ENCODE measurements around the gene AKR7A3. TPM values are rescaled to one million over a fixed set of nuclear protein-coding genes. Genes with fewer than 3 reads are reported as not detected.

The AKR7A3 gene
- total and polyA plus RNA-seq, 9 of the 15 experiments (the other 6 are each of a cell fraction or from before 2014, with no cell fraction given) = 0.04 to 1.5 (median 0.44) TPM; not detected in 1

- TF ChIP-seq ARID3B (CRISPR knock-in tag; IDR thresholded peaks at IDR 0.05; ENCODE audit: borderline replicate concordance) = no peak
- no peak for TF ChIP-seq SIRT6 (IDR thresholded peaks at IDR 0.05; ENCODE audit: low read depth, low read length)
- no peak for TF ChIP-seq TFE3 (CRISPR knock-in tag; IDR thresholded peaks at IDR 0.05)
- TF ChIP-seq MYC (IDR thresholded peaks at IDR 0.05; ENCODE audit: low read depth, low read length) = no peak
- TF ChIP-seq MYC (CRISPR knock-in tag; IDR thresholded peaks at IDR 0.05; ENCODE audit: borderline replicate concordance, low read depth) = 0 out of 2 replicates have a peak, but pooled peaks have one; percentile 44
- TF ChIP-seq ZFP91 (CRISPR knock-in tag; IDR thresholded peaks at IDR 0.05) = 0 out of 2 replicates have a peak, but pooled peaks have one; percentile 52
- no peak for TF ChIP-seq PCBP2 (IDR thresholded peaks at IDR 0.05; ENCODE audit: low read depth, low read length, poor library complexity, severe bottlenecking)
- no peak for TF ChIP-seq FOXP4 (CRISPR knock-in tag; IDR thresholded peaks at IDR 0.05; ENCODE audit: borderline replicate concordance)
- TF ChIP-seq SPI1 (IDR thresholded peaks at IDR 0.05; ENCODE audit: borderline replicate concordance, low read depth, low read length) = peak; percentile 49; the same call in 1 of the 2 replicates
- TF ChIP-seq TRIM25 (IDR thresholded peaks at IDR 0.05; ENCODE audit: borderline replicate concordance) = no peak
- TF ChIP-seq CGGBP1 (CRISPR knock-in tag; IDR thresholded peaks at IDR 0.05) = no peak
- no peak for TF ChIP-seq CAMTA2 (CRISPR knock-in tag; conservative IDR thresholded peaks at IDR 0.05)
- no peak for TF ChIP-seq MCM2 (IDR thresholded peaks at IDR 0.05; ENCODE audit: low read depth)
- TF ChIP-seq FOXJ3 (CRISPR knock-in tag; IDR thresholded peaks at IDR 0.05) = no peak
- TF ChIP-seq DIDO1 (tag; IDR thresholded peaks at IDR 0.05; ENCODE audit: low read depth) = no peak
These were observed 37.6 kb upstream of the AKR7A3 start (continued) for GRCh38 chr1:19325958-19326747.

Measured in K562 (cell line).